ENCODE data around the gene ZNF609.

DNA sequence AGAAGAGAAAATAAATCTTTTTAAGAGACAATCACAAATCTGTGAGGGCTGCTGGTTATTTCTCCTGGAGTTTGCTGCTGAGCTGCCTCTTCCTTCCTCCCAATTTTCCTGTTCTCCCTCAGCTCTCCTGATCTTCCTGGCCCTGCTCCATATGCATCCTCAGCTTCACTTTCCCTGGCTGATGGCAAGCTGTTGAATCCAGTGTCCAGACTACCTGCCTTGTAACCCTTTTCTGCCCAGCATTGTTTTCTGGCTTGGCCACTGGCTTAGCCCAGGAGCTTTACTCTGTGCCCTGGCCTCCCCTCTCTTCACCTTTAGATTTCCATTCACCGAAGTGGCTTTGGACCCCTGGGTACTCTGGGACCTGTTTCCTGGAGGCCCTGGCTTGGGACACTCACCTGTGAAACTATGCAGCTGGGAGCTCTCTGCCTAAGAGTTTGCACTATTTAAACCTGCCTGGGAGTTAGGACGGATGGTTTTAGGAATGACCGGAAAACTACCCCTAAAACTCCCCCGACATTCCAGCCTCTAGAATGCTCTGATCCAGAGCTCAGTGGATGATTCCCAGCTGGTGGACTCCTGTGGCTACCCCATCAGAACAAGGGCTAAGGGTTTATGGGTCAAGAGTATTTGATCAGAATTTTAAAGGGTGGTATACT lies 225.0 kb downstream of the ZNF609 start:
- TF ChIP-seq, protein P1, sequence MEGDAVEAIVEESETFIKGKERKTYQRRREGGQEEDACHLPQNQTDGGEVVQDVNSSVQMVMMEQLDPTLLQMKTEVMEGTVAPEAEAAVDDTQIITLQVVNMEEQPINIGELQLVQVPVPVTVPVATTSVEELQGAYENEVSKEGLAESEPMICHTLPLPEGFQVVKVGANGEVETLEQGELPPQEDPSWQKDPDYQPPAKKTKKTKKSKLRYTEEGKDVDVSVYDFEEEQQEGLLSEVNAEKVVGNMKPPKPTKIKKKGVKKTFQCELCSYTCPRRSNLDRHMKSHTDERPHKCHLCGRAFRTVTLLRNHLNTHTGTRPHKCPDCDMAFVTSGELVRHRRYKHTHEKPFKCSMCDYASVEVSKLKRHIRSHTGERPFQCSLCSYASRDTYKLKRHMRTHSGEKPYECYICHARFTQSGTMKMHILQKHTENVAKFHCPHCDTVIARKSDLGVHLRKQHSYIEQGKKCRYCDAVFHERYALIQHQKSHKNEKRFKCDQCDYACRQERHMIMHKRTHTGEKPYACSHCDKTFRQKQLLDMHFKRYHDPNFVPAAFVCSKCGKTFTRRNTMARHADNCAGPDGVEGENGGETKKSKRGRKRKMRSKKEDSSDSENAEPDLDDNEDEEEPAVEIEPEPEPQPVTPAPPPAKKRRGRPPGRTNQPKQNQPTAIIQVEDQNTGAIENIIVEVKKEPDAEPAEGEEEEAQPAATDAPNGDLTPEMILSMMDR (IDR thresholded peaks at IDR 0.05; ENCODE audit: low read depth, low read length), result no peak
- no peak for TF ChIP-seq EZH2phosphoT487 (IDR thresholded peaks at IDR 0.05; ENCODE audit: low read depth)
